ENCODE measurements around the gene MRPL58.

MRPL58 gene

DNA sequence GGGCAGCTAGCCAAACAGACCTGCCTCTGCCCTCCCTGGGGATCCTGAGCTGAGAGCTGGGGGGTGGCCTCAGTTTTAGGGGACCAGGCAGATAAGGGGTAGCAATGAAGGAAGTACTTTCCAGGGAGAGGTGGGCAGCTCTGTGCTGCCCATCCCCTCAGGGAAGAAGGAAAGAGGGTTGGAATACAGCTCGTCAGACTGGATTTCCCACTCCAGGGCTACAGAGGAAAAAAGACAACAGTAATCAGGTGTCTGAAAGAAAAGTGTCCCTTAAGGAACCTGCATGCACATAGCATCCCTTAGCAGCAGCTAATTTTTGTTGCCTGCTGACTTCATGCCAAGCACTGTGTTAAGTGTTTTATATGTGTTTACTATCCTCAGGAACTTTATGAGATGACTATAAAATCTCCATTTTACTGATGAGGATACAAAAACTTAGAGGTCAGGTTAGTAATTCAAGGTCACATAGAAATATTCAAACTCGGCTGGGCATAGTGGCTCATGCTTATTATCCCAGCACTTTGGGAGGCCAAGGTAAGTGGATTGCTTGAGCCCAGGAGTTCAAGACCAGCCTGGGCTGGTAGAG, 3.2 kb upstream of the MRPL58 start (continued):
- TF ChIP-seq MZF1 (tag by site-specific recombination; IDR thresholded peaks at IDR 0.05; ENCODE audit: borderline replicate concordance) (0 out of 2 replicates have a peak, but pooled peaks have one; percentile 13), ZNF350 (tag by site-specific recombination; IDR thresholded peaks at IDR 0.05) (no peak), YY1 (tag by site-specific recombination; IDR thresholded peaks at IDR 0.05) (no peak), ZNF239 (tag by site-specific recombination; IDR thresholded peaks at IDR 0.05) (no peak), ZNF658 (tag by site-specific recombination; IDR thresholded peaks at IDR 0.05) (no peak), ZNF629 (tag by site-specific recombination; IDR thresholded peaks at IDR 0.05) (no peak), ZNF776 (tag by site-specific recombination; IDR thresholded peaks at IDR 0.05; ENCODE audit: borderline replicate concordance) (no peak), ZNF791 (tag by site-specific recombination; IDR thresholded peaks at IDR 0.05) (no peak), ZXDB (tag by site-specific recombination; IDR thresholded peaks at IDR 0.05) (no peak), ZNF311 (tag by site-specific recombination; IDR thresholded peaks at IDR 0.05; ENCODE audit: borderline replicate concordance) (no peak), ZBTB8A (tag by site-specific recombination; IDR thresholded peaks at IDR 0.05) (no peak; the same call in 1 of the 2 replicates), ZNF174 (tag by site-specific recombination; IDR thresholded peaks at IDR 0.05) (no peak), ZNF23 (tag by site-specific recombination; IDR thresholded peaks at IDR 0.05; ENCODE audit: borderline replicate concordance) (no peak), SP3 (tag by site-specific recombination; IDR thresholded peaks at IDR 0.05) (no peak), ZNF302 (tag by site-specific recombination; IDR thresholded peaks at IDR 0.05; ENCODE audit: low read depth) (no peak), BCL11B (tag by site-specific recombination; IDR thresholded peaks at IDR 0.05; ENCODE audit: low read depth) (no peak), ZBTB48 (tag by site-specific recombination; IDR thresholded peaks at IDR 0.05) (peak; percentile 85), ZNF561 (tag by site-specific recombination; IDR thresholded peaks at IDR 0.05; ENCODE audit: borderline replicate concordance) (peak; percentile 69; the same call in 1 of the 2 replicates), ZNF549 (tag by site-specific recombination; IDR thresholded peaks at IDR 0.05) (no peak), ZNF501 (tag by site-specific recombination; IDR thresholded peaks at IDR 0.05) (no peak), ZNF211 (tag by site-specific recombination; IDR thresholded peaks at IDR 0.05; ENCODE audit: low read depth) (no peak), ZFP41 (tag by site-specific recombination; IDR thresholded peaks at IDR 0.05; ENCODE audit: borderline replicate concordance) (no peak), OVOL3 (tag by site-specific recombination; IDR thresholded peaks at IDR 0.05) (peak; percentile 69; the same call in 1 of the 2 replicates), ZNF394 (tag by site-specific recombination; IDR thresholded peaks at IDR 0.05; ENCODE audit: borderline replicate concordance) (no peak), ZNF426 (tag by site-specific recombination; IDR thresholded peaks at IDR 0.05) (no peak), ZNF664 (tag by site-specific recombination; IDR thresholded peaks at IDR 0.05) (peak; percentile 39; the same call in 1 of the 2 replicates), ZNF2 (tag by site-specific recombination; IDR thresholded peaks at IDR 0.05) (no peak), ZNF292 (tag by site-specific recombination; IDR thresholded peaks at IDR 0.05; ENCODE audit: borderline replicate concordance, low read depth) (no peak), ZNF133 (tag by site-specific recombination; IDR thresholded peaks at IDR 0.05) (no peak), RBAK (tag by site-specific recombination; IDR thresholded peaks at IDR 0.05) (no peak), SETDB1 (IDR thresholded peaks at IDR 0.05; ENCODE audit: insufficient read length, low read length) (no peak)
- TF ChIP-seq, protein P1, sequence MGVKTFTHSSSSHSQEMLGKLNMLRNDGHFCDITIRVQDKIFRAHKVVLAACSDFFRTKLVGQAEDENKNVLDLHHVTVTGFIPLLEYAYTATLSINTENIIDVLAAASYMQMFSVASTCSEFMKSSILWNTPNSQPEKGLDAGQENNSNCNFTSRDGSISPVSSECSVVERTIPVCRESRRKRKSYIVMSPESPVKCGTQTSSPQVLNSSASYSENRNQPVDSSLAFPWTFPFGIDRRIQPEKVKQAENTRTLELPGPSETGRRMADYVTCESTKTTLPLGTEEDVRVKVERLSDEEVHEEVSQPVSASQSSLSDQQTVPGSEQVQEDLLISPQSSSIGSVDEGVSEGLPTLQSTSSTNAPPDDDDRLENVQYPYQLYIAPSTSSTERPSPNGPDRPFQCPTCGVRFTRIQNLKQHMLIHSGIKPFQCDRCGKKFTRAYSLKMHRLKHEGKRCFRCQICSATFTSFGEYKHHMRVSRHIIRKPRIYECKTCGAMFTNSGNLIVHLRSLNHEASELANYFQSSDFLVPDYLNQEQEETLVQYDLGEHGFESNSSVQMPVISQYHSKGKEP (tag by site-specific recombination; IDR thresholded peaks at IDR 0.05) = peak; percentile 93
- TF ChIP-seq, protein P2, sequence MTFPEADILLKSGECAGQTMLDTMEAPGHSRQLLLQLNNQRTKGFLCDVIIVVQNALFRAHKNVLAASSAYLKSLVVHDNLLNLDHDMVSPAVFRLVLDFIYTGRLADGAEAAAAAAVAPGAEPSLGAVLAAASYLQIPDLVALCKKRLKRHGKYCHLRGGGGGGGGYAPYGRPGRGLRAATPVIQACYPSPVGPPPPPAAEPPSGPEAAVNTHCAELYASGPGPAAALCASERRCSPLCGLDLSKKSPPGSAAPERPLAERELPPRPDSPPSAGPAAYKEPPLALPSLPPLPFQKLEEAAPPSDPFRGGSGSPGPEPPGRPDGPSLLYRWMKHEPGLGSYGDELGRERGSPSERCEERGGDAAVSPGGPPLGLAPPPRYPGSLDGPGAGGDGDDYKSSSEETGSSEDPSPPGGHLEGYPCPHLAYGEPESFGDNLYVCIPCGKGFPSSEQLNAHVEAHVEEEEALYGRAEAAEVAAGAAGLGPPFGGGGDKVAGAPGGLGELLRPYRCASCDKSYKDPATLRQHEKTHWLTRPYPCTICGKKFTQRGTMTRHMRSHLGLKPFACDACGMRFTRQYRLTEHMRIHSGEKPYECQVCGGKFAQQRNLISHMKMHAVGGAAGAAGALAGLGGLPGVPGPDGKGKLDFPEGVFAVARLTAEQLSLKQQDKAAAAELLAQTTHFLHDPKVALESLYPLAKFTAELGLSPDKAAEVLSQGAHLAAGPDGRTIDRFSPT (tag by site-specific recombination; IDR thresholded peaks at IDR 0.05) = no peak
- TF ChIP-seq, protein P3, sequence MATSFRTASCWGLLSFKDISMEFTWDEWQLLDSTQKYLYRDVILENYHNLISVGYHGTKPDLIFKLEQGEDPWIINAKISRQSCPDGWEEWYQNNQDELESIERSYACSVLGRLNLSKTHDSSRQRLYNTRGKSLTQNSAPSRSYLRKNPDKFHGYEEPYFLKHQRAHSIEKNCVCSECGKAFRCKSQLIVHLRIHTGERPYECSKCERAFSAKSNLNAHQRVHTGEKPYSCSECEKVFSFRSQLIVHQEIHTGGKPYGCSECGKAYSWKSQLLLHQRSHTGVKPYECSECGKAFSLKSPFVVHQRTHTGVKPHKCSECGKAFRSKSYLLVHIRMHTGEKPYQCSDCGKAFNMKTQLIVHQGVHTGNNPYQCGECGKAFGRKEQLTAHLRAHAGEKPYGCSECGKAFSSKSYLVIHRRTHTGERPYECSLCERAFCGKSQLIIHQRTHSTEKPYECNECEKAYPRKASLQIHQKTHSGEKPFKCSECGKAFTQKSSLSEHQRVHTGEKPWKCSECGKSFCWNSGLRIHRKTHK (tag by site-specific recombination; IDR thresholded peaks at IDR 0.05) = no peak
